GM18858 (cell line): ENCODE measurements around the gene PTPN1.

Experiments
- ATAC-seq: cut with Tn5 transposase; IDR thresholded peaks from one replicate; pipeline ENCODE4 v1.9.1; 2021; ENCODE audit not compliant: unreplicated experiment

PTPN1 gene

DNA sequence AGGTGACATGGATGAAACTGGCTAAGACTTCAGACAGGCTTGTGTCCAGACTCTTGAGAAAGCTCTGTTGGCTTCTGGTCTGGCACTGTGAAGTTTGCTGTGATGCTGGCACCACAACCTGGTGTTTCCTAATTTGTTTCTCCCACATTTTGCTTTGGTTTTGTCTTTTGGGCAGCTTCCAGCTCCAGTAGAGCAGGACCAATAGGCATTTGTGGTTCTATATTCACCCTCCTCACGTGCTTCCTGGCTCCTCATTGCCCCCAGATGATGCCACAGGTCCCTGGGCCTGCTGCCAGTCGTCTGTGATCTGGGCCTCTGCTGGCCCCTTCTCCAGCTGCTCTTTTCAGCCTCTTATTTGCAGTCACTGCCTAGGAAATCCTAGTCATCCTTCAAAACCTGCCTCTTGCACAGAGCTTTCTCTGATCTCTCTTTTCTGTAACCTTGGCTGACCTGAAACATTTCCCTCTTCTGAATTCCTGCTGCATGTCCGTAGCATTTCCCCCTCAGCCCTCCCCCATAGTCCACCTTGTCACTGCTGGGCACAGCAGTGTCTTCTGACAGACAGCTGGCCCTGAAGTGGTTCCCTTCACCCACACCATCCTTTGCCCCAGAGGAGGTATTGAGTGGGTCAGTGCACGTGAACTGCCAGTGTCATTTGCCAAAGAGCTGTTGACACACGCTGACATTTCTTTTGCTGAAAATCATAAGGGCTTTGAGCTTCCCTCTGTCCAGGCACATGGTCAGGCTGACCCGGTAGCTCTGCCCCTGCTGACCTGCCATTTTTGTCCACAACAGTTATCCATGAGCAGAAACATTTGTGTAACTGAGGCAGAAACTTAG is 63.0 kb downstream of the PTPN1 start:
- no peak for ATAC-seq

DNA sequence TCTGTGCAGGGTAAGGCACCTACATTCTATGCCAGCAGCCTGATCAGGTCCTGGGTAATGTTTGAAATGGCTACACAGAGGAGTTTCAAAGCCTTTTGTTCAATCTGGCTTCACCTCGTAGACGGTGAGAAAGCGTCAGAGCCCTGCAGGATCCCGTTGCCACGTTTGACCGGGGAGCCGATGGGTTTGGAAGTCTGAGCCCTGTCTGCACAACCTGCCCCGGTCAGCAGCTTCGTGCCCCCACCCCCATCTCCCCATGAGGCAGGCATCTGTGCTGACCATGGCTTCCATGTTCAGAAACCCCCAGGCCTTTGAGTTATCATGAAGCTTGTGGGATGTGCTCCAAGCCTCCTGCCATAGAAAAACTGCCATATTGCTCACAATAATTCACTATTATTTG is 63.9 kb downstream of the PTPN1 start:
- ATAC-seq: no peak

DNA sequence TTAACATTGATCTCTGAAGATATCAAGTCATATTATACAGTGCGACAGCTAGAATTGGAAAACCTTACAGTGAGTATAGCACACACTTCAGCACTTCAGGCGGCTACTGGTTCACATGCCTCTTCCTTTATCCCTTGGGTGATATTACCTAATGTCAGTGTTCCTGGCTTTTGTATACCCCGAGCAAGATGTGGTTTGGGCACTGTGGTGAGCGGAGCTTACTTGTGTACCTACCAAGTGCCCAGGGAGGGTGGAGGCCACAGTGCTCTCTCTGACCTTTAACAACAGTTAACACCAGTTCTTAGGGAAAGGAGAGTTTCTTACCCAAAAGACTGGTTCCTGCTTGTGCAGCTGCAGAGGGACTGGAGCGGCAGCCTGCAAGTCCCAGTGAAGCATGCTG is 64.4 kb downstream of the PTPN1 start:
- ATAC-seq: no peak

DNA sequence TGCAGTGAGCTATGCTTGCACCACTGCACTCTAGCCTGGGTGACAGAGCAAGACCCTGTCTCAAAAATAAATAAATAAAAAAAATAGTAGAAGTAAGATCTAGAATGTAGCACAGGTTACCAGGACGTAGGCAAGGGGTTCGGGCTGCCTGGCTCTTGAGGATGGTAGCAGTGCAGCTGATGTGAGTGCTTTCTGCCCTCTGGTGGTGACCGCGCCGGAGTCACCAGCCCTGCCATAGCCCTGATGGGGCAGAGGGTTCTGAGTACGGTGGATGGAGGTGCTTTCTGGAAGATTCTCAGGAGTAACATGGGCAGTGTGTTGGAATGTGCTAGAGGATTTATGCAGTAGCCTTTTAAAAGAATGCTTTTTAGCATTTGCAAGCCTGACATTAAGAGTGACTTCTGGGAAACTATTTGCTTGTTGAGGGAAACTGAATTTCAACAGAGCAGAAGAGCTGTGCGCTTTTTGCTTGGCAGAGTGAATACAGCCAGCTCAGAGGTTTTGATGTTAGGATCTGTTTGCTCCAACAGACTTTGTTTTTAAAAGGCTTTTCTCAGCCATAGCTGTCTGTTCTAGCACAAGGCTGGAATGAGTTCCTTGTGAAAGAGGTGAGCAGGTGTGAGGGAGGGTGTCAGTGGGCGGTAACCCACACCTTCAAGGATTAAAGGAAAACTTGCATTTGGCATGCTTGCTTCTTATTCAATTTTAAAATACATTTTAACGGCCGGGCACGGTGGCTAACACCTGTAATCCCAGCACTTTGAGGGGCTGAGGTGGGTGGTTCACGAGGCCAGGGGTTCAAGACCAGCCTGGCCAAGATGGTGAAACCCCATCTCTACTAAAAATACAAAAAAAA is 65.9 kb downstream of the PTPN1 start:
- ATAC-seq: no peak

DNA sequence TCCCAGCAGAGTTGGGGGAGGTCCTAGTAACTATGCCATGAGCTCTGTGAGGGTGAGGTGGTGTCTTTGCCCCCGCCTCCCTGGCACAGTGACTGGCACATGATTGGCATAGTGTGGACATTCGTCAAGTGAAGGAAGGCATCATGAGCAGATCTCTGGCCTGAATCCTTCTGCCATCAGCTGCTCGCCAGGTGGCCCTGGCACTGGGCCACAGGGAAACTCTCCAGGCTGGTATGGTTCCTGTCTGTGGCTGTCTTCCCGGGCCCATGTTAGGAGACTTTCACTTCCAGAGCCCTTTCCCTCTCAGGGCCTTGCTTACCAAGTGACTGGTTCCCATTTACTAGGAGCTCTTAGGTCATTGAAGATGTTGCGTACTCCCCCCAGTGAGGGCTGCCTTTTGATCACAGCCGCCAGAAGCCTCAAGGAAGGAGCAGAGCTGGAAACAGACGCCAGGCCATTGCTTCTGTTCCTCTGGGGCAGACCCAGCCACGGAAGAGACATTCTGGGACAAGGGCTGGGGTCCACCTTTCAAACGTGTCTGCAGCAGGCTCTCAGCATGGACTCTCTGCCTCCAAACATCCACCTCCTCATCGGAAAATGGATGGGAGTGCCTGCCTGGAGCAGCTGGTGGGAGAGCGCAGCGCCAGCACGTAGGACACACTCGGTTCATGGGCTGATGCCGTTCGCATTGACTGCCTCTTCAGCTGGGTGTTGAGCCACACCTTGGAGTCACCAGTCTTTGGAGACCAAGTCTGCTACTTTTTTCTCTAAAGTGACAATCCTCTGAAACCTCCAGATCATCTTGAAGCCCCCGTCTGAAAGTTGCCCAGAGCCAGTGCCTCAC is 67.2 kb downstream of the PTPN1 start:
- no peak for ATAC-seq

DNA sequence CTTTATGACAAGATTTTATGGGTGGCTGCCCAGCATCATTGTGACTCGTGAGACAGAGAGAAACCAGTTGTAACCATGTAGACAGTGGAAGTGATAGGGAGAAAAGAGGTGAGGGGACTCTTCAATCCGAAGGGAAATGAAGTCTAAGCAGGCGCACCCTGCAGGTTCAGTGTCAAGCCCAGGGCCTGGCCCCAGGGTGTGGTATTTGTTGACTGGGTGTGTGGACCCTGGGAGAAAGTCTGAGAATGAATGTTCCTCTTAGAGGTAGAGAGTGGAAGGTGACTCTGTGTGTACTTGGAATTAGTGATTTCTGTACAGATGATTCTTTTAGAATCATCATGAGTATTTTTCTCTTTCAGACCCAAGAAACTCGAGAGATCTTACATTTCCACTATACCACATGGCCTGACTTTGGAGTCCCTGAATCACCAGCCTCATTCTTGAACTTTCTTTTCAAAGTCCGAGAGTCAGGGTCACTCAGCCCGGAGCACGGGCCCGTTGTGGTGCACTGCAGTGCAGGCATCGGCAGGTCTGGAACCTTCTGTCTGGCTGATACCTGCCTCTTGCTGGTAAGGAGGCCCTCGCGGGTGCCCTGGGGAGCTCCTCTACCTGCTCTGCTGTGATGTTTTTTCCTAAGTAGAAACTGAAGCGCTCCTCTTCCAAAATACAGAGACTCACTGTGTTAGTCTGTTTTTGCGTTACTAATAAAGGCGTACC is 68.0 kb downstream of the PTPN1 start:
- no peak for ATAC-seq

DNA sequence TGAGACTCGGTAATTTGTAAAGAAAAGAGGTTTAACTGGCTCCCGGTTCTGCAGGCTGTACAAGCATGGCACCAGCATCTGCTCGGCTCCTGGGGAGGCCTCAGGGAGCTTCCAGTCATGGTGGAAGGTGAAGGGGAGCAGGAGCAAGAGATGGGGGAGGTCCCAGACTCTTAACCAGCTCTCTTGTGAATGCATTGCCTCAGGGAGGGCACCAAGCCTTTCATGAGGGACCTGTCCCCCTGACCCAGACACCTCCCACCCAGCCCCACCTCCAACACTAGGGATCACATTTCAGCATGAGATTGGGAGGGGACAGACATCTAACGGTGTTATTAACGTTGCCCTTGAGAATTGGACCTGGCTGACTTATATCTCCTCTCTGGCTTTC is 68.6 kb downstream of the PTPN1 start:
- ATAC-seq: no peak

DNA sequence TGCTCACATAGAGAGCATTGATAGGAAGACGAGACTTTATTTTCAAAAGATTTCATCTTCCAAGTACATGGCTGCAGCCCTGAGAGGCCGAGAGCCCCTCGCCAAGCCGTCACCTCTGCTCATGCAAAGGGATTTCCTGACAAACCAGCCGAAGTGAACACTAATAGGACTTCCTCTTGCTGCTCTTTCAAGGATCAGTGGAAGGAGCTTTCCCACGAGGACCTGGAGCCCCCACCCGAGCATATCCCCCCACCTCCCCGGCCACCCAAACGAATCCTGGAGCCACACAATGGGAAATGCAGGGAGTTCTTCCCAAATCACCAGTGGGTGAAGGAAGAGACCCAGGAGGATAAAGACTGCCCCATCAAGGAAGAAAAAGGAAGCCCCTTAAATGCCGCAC is 69.3 kb downstream of the PTPN1 start:
- no peak for ATAC-seq

DNA sequence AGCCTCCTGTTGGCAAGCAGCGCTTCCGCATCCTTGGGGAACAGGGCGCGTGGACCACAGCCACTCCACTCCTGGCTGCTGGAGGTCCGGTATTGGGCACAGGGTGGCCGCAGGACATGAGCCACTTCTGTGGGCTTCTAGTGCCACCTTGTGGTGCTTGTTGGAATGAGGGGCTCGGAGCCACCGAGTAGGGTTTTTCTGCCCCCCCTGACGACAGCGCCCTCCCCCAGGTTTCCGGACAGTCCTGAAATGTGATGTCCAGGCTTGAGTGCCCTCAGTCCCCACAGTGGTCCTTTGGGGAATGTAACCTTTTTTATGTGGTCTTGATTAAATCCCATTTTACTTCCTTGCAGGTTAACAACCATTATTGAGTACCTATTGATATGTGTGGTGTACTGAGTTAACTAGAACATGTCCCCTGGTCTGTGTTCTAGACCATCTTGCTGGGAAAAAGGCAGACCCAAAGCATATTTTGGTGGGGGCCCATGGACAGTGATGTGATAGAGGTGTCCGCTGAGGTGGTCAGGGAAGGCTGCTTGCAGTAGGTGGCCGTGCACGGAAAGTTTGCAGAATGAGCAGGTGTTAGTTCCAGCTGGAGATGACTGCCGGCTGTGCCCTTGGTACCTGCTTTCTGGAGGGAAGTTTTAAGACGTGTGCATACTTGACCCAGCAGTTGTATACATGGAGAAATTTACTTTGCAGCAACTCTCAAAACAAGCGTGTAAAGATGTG is 70.0 kb downstream of the PTPN1 start:
- no peak for ATAC-seq

DNA sequence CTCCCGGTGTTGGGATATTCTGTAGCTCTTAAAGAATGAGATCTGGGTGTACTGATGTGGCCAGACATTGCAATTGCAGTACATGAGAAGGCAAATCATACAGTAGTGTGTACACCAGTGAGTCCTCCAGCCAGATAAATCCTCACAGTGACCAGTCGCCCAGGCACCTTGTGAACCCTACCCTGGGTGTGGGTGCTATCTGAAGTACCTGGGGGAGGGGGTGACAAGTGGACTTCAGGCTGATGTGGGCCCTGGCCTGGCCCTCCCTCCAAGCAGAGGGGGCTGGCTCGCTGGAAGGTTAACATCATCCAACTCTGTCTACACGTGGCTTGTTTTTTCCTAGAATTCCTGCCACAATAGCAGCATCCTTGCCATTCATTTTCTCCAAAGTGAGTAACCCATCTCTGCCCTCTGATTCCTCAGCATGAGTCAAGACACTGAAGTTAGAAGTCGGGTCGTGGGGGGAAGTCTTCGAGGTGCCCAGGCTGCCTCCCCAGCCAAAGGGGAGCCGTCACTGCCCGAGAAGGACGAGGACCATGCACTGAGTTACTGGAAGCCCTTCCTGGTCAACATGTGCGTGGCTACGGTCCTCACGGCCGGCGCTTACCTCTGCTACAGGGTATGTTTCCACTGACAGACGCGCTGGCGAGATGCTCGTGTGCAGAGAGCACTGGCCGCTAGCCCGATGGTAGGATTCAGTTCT is 70.8 kb downstream of the PTPN1 start:
- no peak for ATAC-seq

DNA sequence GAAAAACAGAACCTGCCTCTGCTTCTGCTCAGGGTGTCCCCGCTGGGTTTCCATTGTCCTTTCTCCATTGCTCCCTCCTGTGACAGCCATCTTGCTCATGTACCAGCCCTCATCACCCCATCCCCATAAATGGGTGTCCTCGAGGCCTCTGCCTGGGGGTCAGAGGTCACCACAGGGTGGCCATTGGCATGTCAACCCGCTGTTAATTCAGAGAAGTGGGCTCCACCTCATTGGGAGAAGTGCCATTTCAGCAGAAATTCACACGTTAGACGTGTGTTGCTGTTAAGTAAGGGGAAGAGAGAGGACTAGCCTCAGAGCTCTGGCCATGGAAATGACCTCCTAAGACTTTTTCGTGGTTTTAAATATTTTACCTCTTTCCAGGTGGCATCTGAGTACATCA is 71.9 kb downstream of the PTPN1 start:
- no peak for ATAC-seq

DNA sequence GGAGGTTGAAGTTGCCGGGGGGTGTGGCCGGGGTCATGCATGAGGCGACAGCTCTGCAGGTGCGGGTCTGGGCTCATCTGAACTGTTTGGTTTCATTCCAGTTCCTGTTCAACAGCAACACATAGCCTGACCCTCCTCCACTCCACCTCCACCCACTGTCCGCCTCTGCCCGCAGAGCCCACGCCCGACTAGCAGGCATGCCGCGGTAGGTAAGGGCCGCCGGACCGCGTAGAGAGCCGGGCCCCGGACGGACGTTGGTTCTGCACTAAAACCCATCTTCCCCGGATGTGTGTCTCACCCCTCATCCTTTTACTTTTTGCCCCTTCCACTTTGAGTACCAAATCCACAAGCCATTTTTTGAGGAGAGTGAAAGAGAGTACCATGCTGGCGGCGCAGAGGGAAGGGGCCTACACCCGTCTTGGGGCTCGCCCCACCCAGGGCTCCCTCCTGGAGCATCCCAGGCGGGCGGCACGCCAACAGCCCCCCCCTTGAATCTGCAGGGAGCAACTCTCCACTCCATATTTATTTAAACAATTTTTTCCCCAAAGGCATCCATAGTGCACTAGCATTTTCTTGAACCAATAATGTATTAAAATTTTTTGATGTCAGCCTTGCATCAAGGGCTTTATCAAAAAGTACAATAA is 72.5 kb downstream of the PTPN1 start:
- no peak for ATAC-seq

DNA sequence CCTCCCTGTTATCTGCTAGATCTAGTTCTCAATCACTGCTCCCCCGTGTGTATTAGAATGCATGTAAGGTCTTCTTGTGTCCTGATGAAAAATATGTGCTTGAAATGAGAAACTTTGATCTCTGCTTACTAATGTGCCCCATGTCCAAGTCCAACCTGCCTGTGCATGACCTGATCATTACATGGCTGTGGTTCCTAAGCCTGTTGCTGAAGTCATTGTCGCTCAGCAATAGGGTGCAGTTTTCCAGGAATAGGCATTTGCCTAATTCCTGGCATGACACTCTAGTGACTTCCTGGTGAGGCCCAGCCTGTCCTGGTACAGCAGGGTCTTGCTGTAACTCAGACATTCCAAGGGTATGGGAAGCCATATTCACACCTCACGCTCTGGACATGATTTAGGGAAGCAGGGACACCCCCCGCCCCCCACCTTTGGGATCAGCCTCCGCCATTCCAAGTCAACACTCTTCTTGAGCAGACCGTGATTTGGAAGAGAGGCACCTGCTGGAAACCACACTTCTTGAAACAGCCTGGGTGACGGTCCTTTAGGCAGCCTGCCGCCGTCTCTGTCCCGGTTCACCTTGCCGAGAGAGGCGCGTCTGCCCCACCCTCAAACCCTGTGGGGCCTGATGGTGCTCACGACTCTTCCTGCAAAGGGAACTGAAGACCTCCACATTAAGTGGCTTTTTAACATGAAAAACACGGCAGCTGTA is 73.4 kb downstream of the PTPN1 start:
- ATAC-seq: no peak

DNA sequence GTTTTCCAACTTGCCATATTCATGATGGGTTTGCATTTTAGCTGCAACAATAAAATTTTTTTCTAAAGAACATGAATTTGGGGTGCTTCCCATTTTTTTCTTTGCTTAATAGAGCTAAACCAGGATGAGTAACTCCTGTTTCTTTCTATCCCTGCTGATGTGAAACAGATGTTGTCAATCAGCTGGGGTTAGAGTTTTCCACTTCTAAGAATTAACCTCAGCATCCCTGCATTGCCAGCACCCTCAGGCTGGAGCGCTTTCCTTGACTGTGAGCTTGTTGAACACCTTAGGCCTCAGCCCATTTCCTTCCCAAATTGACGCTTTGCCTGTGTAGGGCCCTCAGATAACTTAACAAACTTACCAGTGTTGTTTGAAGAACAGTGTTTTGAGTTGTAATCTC is 74.5 kb downstream of the PTPN1 start:
- ATAC-seq: no peak

DNA sequence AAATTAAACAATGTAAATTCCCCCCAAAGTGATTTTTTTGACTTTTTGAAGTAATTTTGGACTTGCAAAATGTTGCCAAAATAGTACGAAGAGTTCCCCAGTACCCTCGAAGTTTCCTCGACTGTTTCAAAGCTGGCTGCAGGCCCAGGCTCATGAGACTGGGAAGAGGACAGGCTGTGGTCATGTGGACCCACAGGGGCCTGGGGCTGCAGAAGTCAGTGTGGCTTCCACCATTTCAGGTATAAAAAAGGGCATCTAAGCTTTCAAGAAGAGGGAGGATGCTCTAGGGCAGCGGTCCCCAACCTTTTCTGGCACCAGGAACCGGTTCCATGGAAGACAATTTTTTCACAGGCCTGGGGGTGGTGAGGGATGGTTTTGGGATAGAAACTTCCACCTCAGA is 75.0 kb downstream of the PTPN1 start:
- ATAC-seq: no peak

DNA sequence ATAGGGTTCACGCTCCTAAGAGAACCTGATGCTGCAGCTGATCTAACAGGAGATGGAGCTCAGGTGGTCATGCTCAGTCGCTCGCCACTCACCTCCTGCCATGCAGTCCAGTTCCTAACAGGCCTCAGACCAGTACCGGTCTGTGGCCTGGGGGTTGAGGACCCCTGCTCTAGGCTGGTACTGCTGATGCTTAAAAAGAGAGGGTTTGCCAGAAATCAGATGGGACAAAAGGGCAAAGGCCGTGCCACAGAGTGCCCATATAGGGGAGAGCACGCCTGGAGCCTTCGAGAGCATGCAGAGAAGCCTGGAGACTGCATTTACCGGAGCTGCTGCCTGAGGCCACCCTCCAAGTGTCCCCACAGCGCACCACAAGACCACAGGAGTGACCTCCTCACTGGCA is 75.5 kb downstream of the PTPN1 start:
- ATAC-seq: no peak

DNA sequence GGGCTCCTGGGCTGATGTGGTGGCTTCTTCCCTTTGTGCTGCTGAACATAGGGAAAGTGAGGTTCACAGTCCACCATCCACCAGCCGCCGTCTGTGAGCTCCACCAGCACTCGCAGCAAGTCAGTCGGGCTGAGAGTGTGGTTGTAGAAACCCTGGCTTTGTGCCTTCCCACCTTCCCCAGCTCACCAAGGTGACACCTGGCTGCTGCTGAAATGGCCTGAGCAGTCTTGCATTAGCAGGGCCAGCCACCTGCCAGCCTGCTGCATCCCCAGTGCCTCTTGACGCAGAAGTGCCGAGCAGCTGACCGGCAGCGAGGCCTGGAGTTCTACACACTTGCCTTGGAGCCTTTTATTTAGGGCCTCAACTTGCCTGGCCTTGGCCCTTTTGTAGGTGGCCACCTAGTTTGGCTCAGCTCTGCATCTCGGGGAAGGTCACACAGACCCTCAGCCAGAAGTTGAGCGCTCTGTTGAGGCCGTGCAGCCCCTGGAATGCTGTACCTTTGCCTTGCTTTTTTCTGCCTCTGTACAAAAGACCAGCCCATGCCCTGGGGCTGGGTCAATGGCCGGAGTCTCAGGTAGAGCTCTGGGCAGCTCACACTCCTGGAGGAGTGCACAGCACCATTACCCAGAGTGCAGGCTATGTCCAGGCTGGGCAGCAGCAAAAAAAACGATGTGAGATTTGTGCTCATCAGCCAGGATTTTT is 76.5 kb downstream of the PTPN1 start:
- no peak for ATAC-seq
